ENCODE data around the gene ATP11A.
A peak's percentile ranks its signal among the peaks of the same experiment; 100 is the strongest.

ATP11A gene

GRCh38 chr13:112917056-112917664 is 227.3 kb downstream of the ATP11A start:
- no peak for DNase-seq

DNA sequence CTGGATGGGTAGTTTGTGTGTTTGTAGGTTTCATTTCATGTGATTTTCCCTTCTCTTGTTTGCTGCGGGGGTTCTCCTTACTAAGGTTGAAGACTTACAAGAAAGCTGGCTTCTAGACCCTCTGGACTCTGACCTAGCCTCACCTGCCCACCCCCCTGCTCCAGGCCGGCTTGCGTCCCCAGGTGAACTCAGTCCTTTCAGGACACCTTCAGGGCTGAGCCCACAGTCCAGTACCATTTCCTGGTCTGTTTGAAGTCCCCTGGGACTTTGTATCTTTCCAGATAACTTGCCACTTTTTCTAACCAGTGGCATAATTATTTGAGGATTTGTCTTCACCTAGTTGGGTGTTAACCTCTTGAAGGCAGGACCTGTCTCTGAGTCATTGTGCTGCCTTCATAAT is 227.9 kb downstream of the ATP11A start:
- DNase-seq = no peak

DNA sequence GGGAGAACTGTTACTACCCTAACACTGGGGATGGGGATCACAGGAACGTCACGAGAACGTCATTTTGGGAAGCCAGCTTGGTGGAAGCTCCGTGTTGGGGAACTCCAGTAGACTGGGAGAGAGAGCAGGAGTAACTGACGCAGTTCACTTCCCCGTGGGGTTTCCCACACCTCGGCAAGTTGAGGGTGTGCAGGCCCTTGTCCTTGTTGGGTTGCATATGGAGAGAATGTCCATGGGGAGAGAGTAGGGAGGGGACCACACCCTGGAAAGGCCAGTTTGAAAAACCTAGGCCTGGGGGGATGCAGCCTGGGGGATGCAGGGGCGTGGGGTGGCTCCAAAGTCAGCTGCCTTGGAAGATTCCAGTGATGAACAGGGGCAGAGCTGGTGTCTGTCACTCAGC is 228.4 kb downstream of the ATP11A start:
- DNase-seq = no peak

DNA sequence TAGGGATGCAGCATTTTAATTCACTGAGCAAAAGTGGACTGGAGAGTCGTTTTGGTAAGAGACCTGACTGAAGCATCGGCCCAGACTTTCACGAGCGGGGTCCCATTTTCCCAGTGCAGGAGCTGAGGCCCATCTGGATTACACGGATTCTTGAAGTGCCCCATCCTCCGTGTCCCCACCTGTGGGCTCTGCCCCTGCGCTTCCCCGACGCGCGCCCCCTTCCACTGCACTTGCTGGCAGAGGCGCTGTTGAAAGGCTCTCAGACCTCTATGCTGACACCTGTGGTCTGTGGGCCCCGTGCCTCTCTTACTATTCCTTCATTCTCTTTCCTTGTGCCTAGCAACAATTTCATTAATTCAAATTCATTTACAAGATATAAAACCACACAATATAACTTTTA is 228.9 kb downstream of the ATP11A start:
- no peak for DNase-seq

DNA sequence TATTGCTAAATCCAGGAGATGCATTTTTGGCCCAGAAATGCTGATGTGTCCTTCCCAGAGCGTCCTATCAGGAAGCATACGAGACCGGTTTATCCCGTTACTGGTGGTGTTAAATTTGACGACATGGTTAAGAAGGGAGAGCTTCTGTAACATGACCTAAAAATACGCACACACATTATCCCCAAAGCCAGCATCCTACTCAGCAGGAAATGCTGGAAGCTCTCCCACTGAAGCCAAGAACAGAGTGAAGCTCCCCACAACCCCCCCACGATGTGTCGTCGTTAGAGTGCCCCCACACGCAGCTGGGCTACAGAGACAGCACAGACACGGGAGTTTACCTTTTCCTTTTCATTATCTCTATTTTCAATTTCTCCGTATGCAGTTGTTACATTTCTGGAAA is 234.1 kb downstream of the ATP11A start:
- no peak for DNase-seq

GRCh38 chr13:112924365-112924764 is 234.5 kb downstream of the ATP11A start:
- no peak for DNase-seq

- no peak for DNase-seq
These were observed 236.2 kb downstream of the ATP11A start for GRCh38 chr13:112926003-112926402.

DNA sequence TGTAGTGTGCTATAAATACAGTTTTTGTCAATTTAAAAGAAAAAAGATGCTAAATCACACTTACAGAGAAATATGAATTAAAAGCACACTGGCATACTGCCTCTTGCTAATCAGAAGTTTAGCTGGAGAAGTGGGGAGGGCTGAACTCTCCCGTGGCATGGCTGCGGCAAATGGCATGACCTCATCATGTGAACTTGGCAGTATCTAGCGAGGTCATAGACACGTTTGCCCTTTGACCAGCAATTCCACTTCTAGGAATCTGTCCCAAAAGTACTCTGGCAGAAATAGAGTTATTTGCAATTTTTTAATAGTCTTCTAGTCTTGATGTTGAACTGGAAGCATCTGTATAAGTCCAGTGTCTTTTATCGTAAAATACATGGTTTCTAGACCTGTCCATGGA is 237.2 kb downstream of the ATP11A start:
- no peak for DNase-seq

DNA sequence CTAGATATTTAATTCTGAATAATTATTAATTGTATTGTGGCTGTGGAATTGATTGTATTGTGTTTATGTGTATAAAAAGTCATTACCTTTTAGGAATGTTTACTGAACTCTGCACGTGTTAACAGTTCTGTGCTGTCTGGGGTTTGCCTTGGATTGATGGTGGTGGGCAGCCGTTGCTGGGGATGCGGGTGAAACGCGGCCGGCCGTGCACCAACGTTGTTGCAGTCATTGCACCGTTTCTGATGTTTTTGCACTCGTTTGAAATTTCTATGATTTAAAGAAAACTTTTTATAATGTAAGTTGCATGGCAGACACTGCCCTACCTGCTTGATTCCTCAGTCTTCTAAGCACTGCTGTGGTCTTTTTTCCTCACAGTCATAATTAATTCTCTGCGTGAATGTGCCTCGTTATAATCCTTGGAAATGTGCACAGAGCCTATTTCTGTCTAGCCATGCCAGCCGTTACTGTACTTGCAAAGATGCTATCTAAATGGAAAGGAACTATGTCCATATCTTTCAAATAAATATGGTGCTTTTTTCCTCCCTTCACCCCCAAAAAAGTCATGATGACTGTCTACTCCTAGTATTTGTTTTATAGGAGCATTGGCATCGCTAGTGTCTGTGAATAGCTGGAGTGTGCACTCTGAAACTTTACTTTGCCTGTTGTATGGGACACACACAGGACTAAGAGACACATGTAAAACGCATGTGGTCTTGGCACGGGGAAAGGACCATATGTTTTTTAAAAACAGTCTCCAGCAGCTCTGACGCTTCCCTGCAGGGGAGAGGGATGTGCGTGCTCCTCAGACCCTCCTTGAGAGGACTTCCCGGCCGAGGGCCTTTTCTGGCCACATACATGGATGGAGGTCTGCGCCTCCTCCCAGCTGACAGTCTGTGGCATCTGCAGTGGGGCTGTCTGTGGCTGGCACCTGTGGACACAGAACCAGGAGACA is 238.5 kb downstream of the ATP11A start:
- no peak for DNase-seq

DNA sequence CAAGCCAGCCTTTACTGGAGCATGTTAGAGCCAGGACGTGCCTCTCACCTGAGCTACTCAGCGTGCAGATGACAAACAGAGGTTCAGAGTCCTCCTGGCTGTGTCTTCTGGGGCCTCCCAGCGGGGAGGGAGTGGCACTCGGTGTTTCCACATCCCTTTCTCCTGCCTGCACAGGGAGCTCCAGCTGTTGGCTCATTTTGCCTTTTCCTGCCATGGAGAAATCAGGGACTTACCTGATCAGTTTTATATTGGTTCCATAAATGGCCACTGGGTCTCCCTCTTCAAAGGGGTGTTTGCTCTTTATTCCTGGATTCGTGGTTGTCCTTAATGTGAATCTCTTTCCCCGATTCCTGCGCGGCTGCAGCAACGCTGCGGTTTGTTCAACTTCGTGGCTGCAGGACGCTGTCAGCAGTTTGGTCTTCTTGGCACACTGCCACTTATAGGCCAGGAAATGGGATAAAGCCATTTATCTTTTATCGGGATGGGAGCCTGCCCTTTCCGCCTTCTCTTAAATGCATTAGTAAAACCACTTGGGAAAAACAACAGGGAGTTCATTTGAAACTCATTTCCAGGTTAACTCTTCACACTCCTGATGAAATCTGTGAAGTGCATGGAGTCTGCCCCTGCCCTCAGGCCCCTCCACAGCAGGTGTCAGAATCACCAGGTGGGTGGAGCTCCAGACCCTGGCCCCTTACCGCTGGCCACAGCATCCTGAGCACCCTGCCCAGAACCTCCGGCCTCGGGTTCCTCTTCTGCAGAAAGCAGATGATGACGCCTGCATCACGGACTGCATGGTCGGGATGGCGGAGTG is 239.3 kb downstream of the ATP11A start:
- DNase-seq = no peak

DNA sequence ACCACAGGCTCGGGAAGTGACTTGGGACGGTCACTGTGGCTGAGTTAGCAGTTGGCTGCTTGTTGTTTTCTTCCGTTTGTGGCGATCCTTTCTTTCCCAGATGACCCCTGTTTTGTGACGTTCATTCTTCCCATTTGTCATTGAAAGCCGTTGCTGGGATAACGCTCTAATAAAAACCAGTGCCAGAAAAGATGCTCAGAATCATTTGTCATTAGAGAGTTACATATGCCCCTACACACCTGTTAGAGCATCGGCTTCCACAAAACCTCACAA is 239.9 kb downstream of the ATP11A start:
- DNase-seq = no peak

GRCh38 chr13:112930192-112930591 is 240.4 kb downstream of the ATP11A start:
- no peak for DNase-seq

GRCh38 chr13:112931028-112931934 is 241.4 kb downstream of the ATP11A start:
- peak; percentile 90 for DNase-seq

GRCh38 chr13:112932971-112933370 is 243.1 kb downstream of the ATP11A start:
- DNase-seq = no peak

GRCh38 chr13:112933649-112934048 is 243.8 kb downstream of the ATP11A start:
- DNase-seq = no peak

DNA sequence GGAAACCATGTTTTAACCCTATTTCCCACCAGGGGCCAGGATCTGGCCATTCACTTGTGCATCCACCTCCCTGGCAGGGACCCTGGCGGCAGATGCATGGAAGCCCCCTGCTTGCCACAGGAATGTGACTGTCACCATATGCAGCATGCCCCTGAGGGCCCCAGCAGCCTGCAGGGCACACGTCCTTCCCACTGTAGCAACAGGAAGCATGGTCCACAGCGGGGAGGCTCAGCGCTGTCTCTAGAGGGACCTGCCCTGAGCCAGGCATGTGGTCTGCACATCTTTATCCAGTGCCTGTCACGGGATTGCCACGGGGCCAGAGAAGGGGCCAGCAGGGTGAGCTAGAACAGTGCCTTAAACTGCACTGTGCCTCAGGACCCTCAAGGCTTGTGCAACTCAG is 244.2 kb downstream of the ATP11A start:
- DNase-seq = no peak
